Measurements from ENCODE around the gene IFT20. TPM values are rescaled to one million over a fixed set of nuclear protein-coding genes. Genes with fewer than 3 reads are reported as not detected.

Gene IFT20
- total RNA-seq, 1 donor from 2014 or later: 47.2 TPM

DNA sequence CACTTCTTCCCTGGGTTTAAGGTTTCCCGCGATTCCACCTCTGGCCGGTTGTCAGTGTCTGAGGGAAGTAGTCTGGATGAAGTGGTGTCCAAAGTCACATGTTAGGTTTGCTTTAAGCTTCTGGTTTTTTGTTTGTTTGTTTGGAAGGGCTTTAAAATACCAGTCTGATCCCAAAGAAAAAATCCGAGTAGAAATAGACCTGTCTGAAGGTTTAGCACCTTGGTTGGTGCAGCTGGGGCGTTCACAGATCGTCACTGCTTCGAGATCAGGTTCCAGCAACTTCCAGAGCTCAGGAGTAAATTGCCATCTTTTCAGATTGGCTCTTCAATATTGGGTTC is 15.7 kb downstream of the IFT20 start:
- Mint-ChIP-seq H3K9me3 (ENCODE audit: unreplicated experiment) (peaks cover 6% of the 10 kb centered on the region), H3K27me3 (ENCODE audit: unreplicated experiment) (peaks cover 11% of the 10 kb centered on the region), H3K27ac (ENCODE audit: unreplicated experiment) (peak overlapping the region; percentile 78), H3K4me3 (ENCODE audit: unreplicated experiment) (peak overlapping the region; percentile 96), H3K36me3 (ENCODE audit: low read depth, unreplicated experiment) (no peaks in the 10 kb centered on the region), H3K4me1 (ENCODE audit: unreplicated experiment) (peaks cover 39% of the 10 kb centered on the region)
- no peak for DNase-seq (ENCODE audit: low spot score)
- TF ChIP-seq, protein P1, sequence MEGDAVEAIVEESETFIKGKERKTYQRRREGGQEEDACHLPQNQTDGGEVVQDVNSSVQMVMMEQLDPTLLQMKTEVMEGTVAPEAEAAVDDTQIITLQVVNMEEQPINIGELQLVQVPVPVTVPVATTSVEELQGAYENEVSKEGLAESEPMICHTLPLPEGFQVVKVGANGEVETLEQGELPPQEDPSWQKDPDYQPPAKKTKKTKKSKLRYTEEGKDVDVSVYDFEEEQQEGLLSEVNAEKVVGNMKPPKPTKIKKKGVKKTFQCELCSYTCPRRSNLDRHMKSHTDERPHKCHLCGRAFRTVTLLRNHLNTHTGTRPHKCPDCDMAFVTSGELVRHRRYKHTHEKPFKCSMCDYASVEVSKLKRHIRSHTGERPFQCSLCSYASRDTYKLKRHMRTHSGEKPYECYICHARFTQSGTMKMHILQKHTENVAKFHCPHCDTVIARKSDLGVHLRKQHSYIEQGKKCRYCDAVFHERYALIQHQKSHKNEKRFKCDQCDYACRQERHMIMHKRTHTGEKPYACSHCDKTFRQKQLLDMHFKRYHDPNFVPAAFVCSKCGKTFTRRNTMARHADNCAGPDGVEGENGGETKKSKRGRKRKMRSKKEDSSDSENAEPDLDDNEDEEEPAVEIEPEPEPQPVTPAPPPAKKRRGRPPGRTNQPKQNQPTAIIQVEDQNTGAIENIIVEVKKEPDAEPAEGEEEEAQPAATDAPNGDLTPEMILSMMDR (IDR thresholded peaks at IDR 0.05; ENCODE audit: unreplicated experiment): no peak

DNA sequence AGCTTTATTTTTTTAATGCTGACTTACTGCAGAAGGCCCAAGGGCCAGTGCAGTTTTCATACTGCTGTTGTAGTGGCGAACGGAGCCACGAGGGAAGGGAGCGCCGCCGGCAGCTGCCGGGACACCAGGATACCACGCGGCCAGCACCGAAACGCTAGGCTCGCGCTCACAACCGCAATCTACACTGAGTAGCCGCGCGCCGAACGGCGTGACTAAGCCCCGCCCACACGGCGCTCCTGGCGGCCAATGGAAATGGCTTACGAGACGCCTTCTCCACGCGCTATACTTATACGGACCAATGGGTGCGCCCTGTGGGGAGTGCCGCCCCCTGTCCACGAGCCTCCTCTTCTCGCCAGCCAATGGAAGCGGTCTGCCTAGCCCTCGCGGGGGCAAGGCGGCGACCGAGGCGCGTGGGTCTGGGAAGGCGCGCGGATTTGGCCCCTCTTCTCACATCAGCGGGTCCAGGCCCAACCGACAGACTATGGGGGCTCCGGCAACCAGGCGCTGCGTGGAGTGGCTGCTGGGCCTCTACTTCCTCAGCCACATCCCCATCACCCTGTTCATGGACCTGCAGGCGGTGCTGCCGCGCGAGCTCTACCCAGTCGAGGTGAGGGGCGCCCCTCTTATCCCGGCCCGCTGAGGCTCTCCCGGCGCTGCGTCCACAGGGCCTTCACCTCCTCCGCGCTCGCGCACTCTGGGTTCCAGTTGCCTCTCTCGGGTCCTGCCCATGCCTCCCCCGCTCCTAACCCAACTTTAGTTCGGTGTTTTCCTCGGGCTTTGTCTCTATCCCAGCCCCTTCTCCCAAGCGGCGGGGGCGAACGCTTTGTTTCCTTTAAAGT is 16.3 kb downstream of the IFT20 start, which contains the start of gene TMEM97:
TMEM97 (plus strand) TSS at position 442 of the 839 bp plus-strand sequence; CDS start at position 482, 40 bp downstream.
- TF ChIP-seq, protein P1 (IDR thresholded peaks at IDR 0.05; ENCODE audit: unreplicated experiment): no peak
- H3K4me1 Mint-ChIP-seq (ENCODE audit: unreplicated experiment): peaks cover 39% of the 10 kb centered on the region
- peak; percentile 94 for DNase-seq (ENCODE audit: low spot score)
- peaks cover 11% of the 10 kb centered on the region for H3K27me3 Mint-ChIP-seq (ENCODE audit: unreplicated experiment)
- H3K27ac Mint-ChIP-seq (ENCODE audit: unreplicated experiment): peak within 1 kb of the TSS; percentile 78
- H3K4me3 Mint-ChIP-seq (ENCODE audit: unreplicated experiment): peak within 1 kb of the TSS; percentile 96
- H3K9me3 Mint-ChIP-seq (ENCODE audit: unreplicated experiment): peaks cover 6% of the 10 kb centered on the region
- H3K36me3 Mint-ChIP-seq (ENCODE audit: low read depth, unreplicated experiment): no peaks in the 10 kb centered on the region

GRCh38 chr17:28317966-28318758 is 17.1 kb downstream of the IFT20 start:
- Mint-ChIP-seq H3K36me3 (ENCODE audit: low read depth, unreplicated experiment) (no peaks in the 10 kb centered on the region), H3K4me3 (ENCODE audit: unreplicated experiment) (peak overlapping the region; percentile 96), H3K27ac (ENCODE audit: unreplicated experiment) (peak overlapping the region; percentile 55), H3K9me3 (ENCODE audit: unreplicated experiment) (peaks cover 6% of the 10 kb centered on the region), H3K4me1 (ENCODE audit: unreplicated experiment) (peaks cover 39% of the 10 kb centered on the region), H3K27me3 (ENCODE audit: unreplicated experiment) (peaks cover 11% of the 10 kb centered on the region)
- peak; percentile 31 for DNase-seq (ENCODE audit: low spot score)
- TF ChIP-seq, protein P1 (IDR thresholded peaks at IDR 0.05; ENCODE audit: unreplicated experiment): no peak

- peaks cover 6% of the 10 kb centered on the region for H3K9me3 Mint-ChIP-seq (ENCODE audit: unreplicated experiment)
- H3K27ac Mint-ChIP-seq (ENCODE audit: unreplicated experiment): peak overlapping the region; percentile 22
- peak overlapping the region; percentile 96 for H3K4me3 Mint-ChIP-seq (ENCODE audit: unreplicated experiment)
- no peak for DNase-seq (ENCODE audit: low spot score)
- H3K36me3 Mint-ChIP-seq (ENCODE audit: low read depth, unreplicated experiment): no peaks in the 10 kb centered on the region
- TF ChIP-seq, protein P1 (IDR thresholded peaks at IDR 0.05; ENCODE audit: unreplicated experiment): no peak
- H3K27me3 Mint-ChIP-seq (ENCODE audit: unreplicated experiment): peaks cover 11% of the 10 kb centered on the region
- H3K4me1 Mint-ChIP-seq (ENCODE audit: unreplicated experiment): peaks cover 39% of the 10 kb centered on the region
These were observed 17.9 kb downstream of the IFT20 start for GRCh38 chr17:28317099-28317965.
